ENCODE measurements around the gene STAG3.
"Not testable (repeated sequence)": the region's sequence is repeated elsewhere in the genome, so short reads cannot be mapped to it uniquely, and the experiment has no call there.

The STAG3 gene

GRCh38 chr7:100219801-100220585 lies 42.3 kb downstream of the STAG3 start, which contains the start of gene PVRIG:
Gene PVRIG, plus strand, starts transcription at chr7:100219949. Its CDS starts 22 bp downstream, at chr7:100219971.
- 82% methylated on average over 12 of the region's 27 CpGs for WGBS (ENCODE audit: insufficient coverage)
- H3K4me3 ChIP-seq (ENCODE audit: control insufficient read depth in 1 of 7, extremely low read depth in 1 of 7, insufficient read depth in 4 of 7, low read depth in 2 of 7, low read length in 6 of 7), result not testable (repeated sequence)
- CTCF ChIA-PET, result interaction anchor here (1.2 to 8.5 kb wide), 3 partner anchors 13 to 87 kb away, joined by 3 to 127 read pairs (median 3); no protein-coding TSS in a partner anchor

GRCh38 chr7:100220586-100221230 lies 43.0 kb downstream of the STAG3 start:
- no peak overlapping the region for H3K4me3 ChIP-seq (ENCODE audit: control insufficient read depth in 1 of 7, extremely low read depth in 1 of 7, insufficient read depth in 4 of 7, low read depth in 2 of 7, low read length in 6 of 7)
- POLR2A ChIA-PET, result no interaction called here
- no peaks in the 10 kb centered on the region for H3K9me3 ChIP-seq (ENCODE audit: control extremely low read depth in 1 of 5, control insufficient read depth in 4 of 5, insufficient read depth in 2 of 5, low read depth in 1 of 5, low read length in 4 of 5)
- CTCF ChIA-PET, result interaction anchor here (1.2 to 8.5 kb wide), 3 partner anchors 13 to 87 kb away, joined by 3 to 127 read pairs (median 3); no protein-coding TSS in a partner anchor
- 93% methylated on average over 14 of the region's 22 CpGs for WGBS (ENCODE audit: insufficient coverage)
- peaks cover 0 to 26% (median 5%) of the 10 kb centered on the region in 4 experiments for H3K36me3 ChIP-seq (ENCODE audit: control insufficient read depth in 4 of 4, insufficient read depth in 4 of 4, low read length in 3 of 4)
- peak overlapping the region in 1 of 2 experiments; percentile 68 for H3K27ac ChIP-seq (ENCODE audit: insufficient read depth in 1 of 2, low read depth in 1 of 2, low read length in 2 of 2, poor library complexity in 1 of 2, severe bottlenecking in 2 of 2)
- H3K27me3 ChIP-seq (replicated peaks in 2 of 5; ENCODE audit: control insufficient read depth in 4 of 5, insufficient read depth in 5 of 5, low read length in 4 of 5), result no peaks in the 10 kb centered on the region
- H3K4me1 ChIP-seq (ENCODE audit: control extremely low read depth in 1 of 4, control insufficient read depth in 4 of 4, insufficient read depth in 4 of 4, low read length in 3 of 4), result peaks cover 0 to 3% (median 1%) of the 10 kb centered on the region in 4 experiments
- no peak for DNase-seq

More at GRCh38 chr7:100219801-100220585, 42.3 kb downstream of the STAG3 start, which contains the start of gene PVRIG:
- H3K9me3 ChIP-seq (ENCODE audit: control extremely low read depth in 1 of 5, control insufficient read depth in 4 of 5, insufficient read depth in 2 of 5, low read depth in 1 of 5, low read length in 4 of 5); DNase-seq; H3K4me1 ChIP-seq (ENCODE audit: control extremely low read depth in 1 of 4, control insufficient read depth in 4 of 4, insufficient read depth in 4 of 4, low read length in 3 of 4); POLR2A ChIA-PET; H3K27me3 ChIP-seq (replicated peaks in 2 of 5; ENCODE audit: control insufficient read depth in 4 of 5, insufficient read depth in 5 of 5, low read length in 4 of 5): not testable (repeated sequence)
- Histone ChIP-seq H3K36me3 (ENCODE audit: control insufficient read depth in 4 of 4, insufficient read depth in 4 of 4, low read length in 3 of 4) (peaks cover 0 to 26% (median 5%) of the 10 kb centered on the region in 4 experiments), H3K27ac (ENCODE audit: insufficient read depth in 1 of 2, low read depth in 1 of 2, low read length in 2 of 2, poor library complexity in 1 of 2, severe bottlenecking in 2 of 2) (peak within 1 kb of the TSS in 1 of 2 experiments; percentile 68)

DNA sequence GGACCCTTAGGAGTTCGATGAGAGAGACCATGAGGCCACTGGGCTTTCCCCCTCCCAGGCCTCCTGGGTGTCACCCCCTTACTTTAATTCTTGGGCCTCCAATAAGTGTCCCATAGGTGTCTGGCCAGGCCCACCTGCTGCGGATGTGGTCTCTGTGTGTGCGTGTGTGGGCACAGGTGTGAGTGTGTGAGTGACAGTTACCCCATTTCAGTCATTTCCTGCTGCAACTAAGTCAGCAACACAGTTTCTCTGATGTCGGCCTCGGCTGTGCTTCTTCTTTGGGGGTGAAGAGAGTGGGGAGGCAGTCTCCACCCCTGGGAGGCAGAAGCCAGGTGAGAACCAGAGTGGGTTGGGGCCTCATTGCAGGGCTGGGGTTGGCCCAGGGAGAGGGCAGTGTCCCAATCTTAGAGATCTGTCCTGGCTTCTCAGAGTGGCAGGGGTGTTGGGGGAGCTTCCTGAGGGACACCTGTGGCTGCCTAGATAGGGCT lies 43.6 kb downstream of the STAG3 start:
- Histone ChIP-seq H3K4me3 (ENCODE audit: control insufficient read depth in 1 of 7, extremely low read depth in 1 of 7, insufficient read depth in 4 of 7, low read depth in 2 of 7, low read length in 6 of 7) (no peak overlapping the region), H3K27me3 (replicated peaks in 2 of 5; ENCODE audit: control insufficient read depth in 4 of 5, insufficient read depth in 5 of 5, low read length in 4 of 5) (no peaks in the 10 kb centered on the region), H3K36me3 (ENCODE audit: control insufficient read depth in 4 of 4, insufficient read depth in 4 of 4, low read length in 3 of 4) (peaks cover 0 to 26% (median 5%) of the 10 kb centered on the region in 4 experiments), H3K9me3 (ENCODE audit: control extremely low read depth in 1 of 5, control insufficient read depth in 4 of 5, insufficient read depth in 2 of 5, low read depth in 1 of 5, low read length in 4 of 5) (no peaks in the 10 kb centered on the region), H3K4me1 (ENCODE audit: control extremely low read depth in 1 of 4, control insufficient read depth in 4 of 4, insufficient read depth in 4 of 4, low read length in 3 of 4) (peaks cover 0 to 3% (median 1%) of the 10 kb centered on the region in 4 experiments), H3K27ac (ENCODE audit: insufficient read depth in 1 of 2, low read depth in 1 of 2, low read length in 2 of 2, poor library complexity in 1 of 2, severe bottlenecking in 2 of 2) (peak overlapping the region in 1 of 2 experiments; percentile 68)
- peak in 2 of 3 donors; percentile 9 to 28 for DNase-seq
- CTCF ChIA-PET, result interaction anchor here (1.2 to 8.5 kb wide), 4 partner anchors 11 to 88 kb away, joined by 3 to 127 read pairs (median 4); no protein-coding TSS in a partner anchor
- WGBS (ENCODE audit: insufficient coverage), result 100% methylated on average over 3 of the region's 5 CpGs
- POLR2A ChIA-PET, result no interaction called here

DNA sequence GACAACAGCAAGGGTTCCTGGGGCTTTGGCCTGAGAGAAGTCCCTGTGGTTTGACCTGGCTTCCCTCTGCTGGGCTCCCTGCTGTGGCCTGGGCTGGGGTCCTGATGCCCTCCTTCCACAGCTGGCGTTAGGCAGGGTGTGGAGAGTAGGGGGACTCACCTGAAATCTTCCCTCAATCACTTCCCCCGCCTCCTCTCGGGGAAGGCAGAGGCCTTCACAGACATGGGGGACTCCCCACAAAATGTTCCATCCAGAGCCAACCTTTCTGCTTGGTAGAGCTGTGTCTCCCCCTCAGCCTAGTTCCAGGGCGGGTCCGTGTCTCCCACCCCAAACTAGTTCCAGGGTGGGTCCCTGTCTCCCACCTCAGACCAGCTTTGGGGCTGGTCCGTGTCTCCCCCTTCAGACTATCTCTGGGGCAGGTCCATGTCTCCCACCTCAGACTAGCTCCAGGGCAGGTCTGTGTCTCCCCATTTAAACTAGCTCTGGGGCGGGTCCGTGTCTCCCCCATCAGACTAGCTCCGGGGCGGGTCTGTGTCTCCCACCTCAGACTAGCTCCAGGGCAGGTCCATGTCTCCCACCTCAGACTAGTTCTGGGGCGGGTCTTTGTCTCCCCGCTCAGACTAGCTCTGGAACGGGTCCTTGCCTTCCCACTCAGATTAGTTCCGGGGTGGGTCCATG lies 44.2 kb downstream of the STAG3 start:
- CTCF ChIA-PET, result interaction anchor here (0.7 to 8.5 kb wide), 6 partner anchors 11 to 89 kb away, joined by 3 to 127 read pairs (median 4); no protein-coding TSS in a partner anchor
- H3K4me3 ChIP-seq (ENCODE audit: control insufficient read depth in 1 of 7, extremely low read depth in 1 of 7, insufficient read depth in 4 of 7, low read depth in 2 of 7, low read length in 6 of 7), result no peak overlapping the region
- DNase-seq, result no peak

DNA sequence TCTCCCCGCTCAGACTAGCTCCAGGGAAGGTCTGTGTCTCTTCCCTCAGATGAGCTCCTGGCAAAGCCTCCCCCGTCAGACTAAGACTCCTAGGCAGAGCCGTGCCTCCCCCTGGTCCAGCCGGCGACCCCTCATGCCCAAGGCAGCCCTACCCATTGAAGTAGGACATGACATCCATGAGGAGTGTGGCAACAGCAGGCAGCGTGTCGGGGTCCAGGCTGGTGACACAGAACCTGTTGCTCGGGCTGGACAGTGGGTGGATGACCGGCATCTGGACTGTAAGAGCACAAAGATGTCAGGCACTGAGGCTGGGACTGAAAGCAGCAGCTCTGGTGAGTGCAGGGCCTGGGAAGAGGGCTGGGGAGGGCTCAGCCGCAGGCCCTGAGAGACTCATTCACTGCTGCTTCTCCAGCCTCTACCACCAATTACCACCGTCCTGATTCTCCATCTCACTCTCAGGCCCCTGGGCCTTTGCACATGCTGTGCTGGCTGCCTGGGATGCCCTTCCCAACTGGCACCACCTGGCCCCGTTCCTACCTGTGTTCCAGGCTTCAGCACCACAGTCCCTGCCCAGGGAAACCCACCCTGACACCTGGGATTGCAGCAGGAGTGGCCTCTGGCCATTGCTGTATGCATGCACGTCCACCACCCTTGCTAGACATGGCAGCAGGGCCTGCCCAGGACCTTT lies 44.9 kb downstream of the STAG3 start:
- Histone ChIP-seq H3K27ac (ENCODE audit: insufficient read depth in 1 of 2, low read depth in 1 of 2, low read length in 2 of 2, poor library complexity in 1 of 2, severe bottlenecking in 2 of 2) (no peak overlapping the region), H3K4me1 (ENCODE audit: control extremely low read depth in 1 of 4, control insufficient read depth in 4 of 4, insufficient read depth in 4 of 4, low read length in 3 of 4) (peaks cover 0 to 3% (median under 1%) of the 10 kb centered on the region in 4 experiments), H3K27me3 (replicated peaks in 2 of 5; ENCODE audit: control insufficient read depth in 4 of 5, insufficient read depth in 5 of 5, low read length in 4 of 5) (no peaks in the 10 kb centered on the region), H3K9me3 (ENCODE audit: control extremely low read depth in 1 of 5, control insufficient read depth in 4 of 5, insufficient read depth in 2 of 5, low read depth in 1 of 5, low read length in 4 of 5) (no peaks in the 10 kb centered on the region), H3K4me3 (ENCODE audit: control insufficient read depth in 1 of 7, extremely low read depth in 1 of 7, insufficient read depth in 4 of 7, low read depth in 2 of 7, low read length in 6 of 7) (no peak overlapping the region), H3K36me3 (ENCODE audit: control insufficient read depth in 4 of 4, insufficient read depth in 4 of 4, low read length in 3 of 4) (peaks cover 0 to 26% (median 5%) of the 10 kb centered on the region in 4 experiments)
- CTCF ChIA-PET, result interaction anchor here (0.7 to 8.5 kb wide), 5 partner anchors 12 to 89 kb away, joined by 3 to 127 read pairs (median 4); no protein-coding TSS in a partner anchor
- POLR2A ChIA-PET, result no interaction called here
- no peak for DNase-seq
- 97% methylated on average over 5 of the region's 13 CpGs for WGBS (ENCODE audit: insufficient coverage)

More for the DNA sequence above, 44.2 kb downstream of the STAG3 start:
- WGBS (ENCODE audit: insufficient coverage), result 92% methylated on average over 12 of the region's 14 CpGs
- Histone ChIP-seq H3K9me3 (ENCODE audit: control extremely low read depth in 1 of 5, control insufficient read depth in 4 of 5, insufficient read depth in 2 of 5, low read depth in 1 of 5, low read length in 4 of 5) (no peaks in the 10 kb centered on the region), H3K4me1 (ENCODE audit: control extremely low read depth in 1 of 4, control insufficient read depth in 4 of 4, insufficient read depth in 4 of 4, low read length in 3 of 4) (peaks cover 0 to 3% (median 1%) of the 10 kb centered on the region in 4 experiments), H3K27me3 (replicated peaks in 2 of 5; ENCODE audit: control insufficient read depth in 4 of 5, insufficient read depth in 5 of 5, low read length in 4 of 5) (no peaks in the 10 kb centered on the region), H3K36me3 (ENCODE audit: control insufficient read depth in 4 of 4, insufficient read depth in 4 of 4, low read length in 3 of 4) (peaks cover 0 to 26% (median 5%) of the 10 kb centered on the region in 4 experiments), H3K27ac (ENCODE audit: insufficient read depth in 1 of 2, low read depth in 1 of 2, low read length in 2 of 2, poor library complexity in 1 of 2, severe bottlenecking in 2 of 2) (peak overlapping the region in 1 of 2 experiments; percentile 68)
- POLR2A ChIA-PET, result no interaction called here

DNA sequence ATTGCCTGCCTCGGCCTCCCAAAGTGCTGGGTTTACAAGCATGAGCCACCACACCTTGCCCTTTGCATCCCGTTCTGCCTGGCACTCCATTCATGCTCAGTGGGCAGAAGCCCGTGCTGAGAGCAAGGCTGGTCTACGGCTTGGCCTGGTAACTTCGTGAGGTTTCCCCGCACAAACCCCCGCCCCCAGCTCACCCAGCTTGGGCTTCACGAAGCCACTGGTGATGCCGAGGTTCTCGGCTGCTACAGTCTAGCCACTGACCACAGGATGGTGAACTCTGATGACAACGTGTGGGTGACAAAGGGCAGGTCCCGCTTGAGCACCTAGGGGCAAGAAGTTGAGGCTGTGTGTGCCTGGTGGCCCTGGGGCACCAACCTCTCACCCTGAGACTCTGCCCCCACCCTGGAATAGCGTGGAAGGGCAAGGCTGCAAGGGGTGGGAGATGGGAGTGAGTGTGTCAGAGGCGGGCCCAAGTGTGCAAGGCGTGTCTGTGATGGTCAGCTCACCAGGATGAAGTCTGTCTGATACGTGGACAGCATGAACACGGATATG lies 45.7 kb downstream of the STAG3 start:
- over 99% methylated on average over 12 of the region's 17 CpGs for WGBS (ENCODE audit: insufficient coverage)
- H3K4me3 ChIP-seq (ENCODE audit: control insufficient read depth in 1 of 7, extremely low read depth in 1 of 7, insufficient read depth in 4 of 7, low read depth in 2 of 7, low read length in 6 of 7); H3K4me1 ChIP-seq (ENCODE audit: control extremely low read depth in 1 of 4, control insufficient read depth in 4 of 4, insufficient read depth in 4 of 4, low read length in 3 of 4); POLR2A ChIA-PET; H3K27me3 ChIP-seq (replicated peaks in 2 of 5; ENCODE audit: control insufficient read depth in 4 of 5, insufficient read depth in 5 of 5, low read length in 4 of 5); H3K9me3 ChIP-seq (ENCODE audit: control extremely low read depth in 1 of 5, control insufficient read depth in 4 of 5, insufficient read depth in 2 of 5, low read depth in 1 of 5, low read length in 4 of 5); DNase-seq; H3K27ac ChIP-seq (ENCODE audit: insufficient read depth in 1 of 2, low read depth in 1 of 2, low read length in 2 of 2, poor library complexity in 1 of 2, severe bottlenecking in 2 of 2): not testable (repeated sequence)
- peaks cover 0 to 28% (median 5%) of the 10 kb centered on the region in 4 experiments for H3K36me3 ChIP-seq (ENCODE audit: control insufficient read depth in 4 of 4, insufficient read depth in 4 of 4, low read length in 3 of 4)
- CTCF ChIA-PET, result interaction anchor here (1.4 to 8.5 kb wide), 3 partner anchors 33 to 90 kb away, joined by 4 to 127 read pairs (median 5); no protein-coding TSS in a partner anchor

All from common myeloid progenitor, CD34-positive (primary cell).